HEK293 (cell line): Measurements from ENCODE around the gene LYPD5.

Source experiments
- CTCF ChIA-PET: fragments of 350-600 bp; formaldehyde crosslinking; extraction: SDS; loops from one replicate; lab custom pipeline; 2021; ENCODE audit warnings: antibody characterized with exemption; lab: Yijun Ruan, JAX
- POLR2A ChIA-PET: fragments of 300-600 bp; formaldehyde crosslinking; extraction: SDS; loops from one replicate; lab custom pipeline; 2020; ENCODE audit warnings: antibody characterized with exemption, inconsistent platforms; lab: Yijun Ruan, JAX
- H3K27ac ChIP-seq: fragments of 200-500 bp; sonication (Bioruptor generic); 2 replicates; pipeline ENCODE4 v1.5.1; 2014; ENCODE audit warnings: low read depth, low read length, control low read depth, inconsistent platforms; ENCODE audit errors: extremely low read depth
- H3K36me3 ChIP-seq, 2 experiments: fragments of 200-500 bp in 1 of 2; sonication (Bioruptor generic) in 1 of 2; 1 replicate in 1 of 2; 2 replicates in 1 of 2; pipeline ENCODE4 v1.5.1; 2014 to 2017; ENCODE audit warnings: inconsistent platforms in 2 of 2, low read length in 2 of 2; ENCODE audit not compliant: control insufficient read depth in 2 of 2, insufficient read depth in 1 of 2
- H3K4me1 ChIP-seq: fragments of 200-500 bp; sonication (Bioruptor generic); 2 replicates; pipeline ENCODE4 v1.5.1; 2014; ENCODE audit warnings: mild to moderate bottlenecking, low read length, inconsistent platforms; ENCODE audit not compliant: control insufficient read depth, insufficient read depth
- H3K4me3 ChIP-seq: 2 replicates; pipeline ENCODE4 v1.5.1; 2011; ENCODE audit warnings: low read depth, mild to moderate bottlenecking, control low read depth, low read length, moderate library complexity
- H3K9me3 ChIP-seq: fragments of 200-500 bp; sonication (Bioruptor generic); 2 replicates; pipeline ENCODE4 v1.5.1; 2014; ENCODE audit warnings: low read depth, low read length, inconsistent platforms; ENCODE audit not compliant: control insufficient read depth, insufficient read depth
- EGR2 ChIP-seq: fragments of 450-650 bp; formaldehyde crosslinking; IDR thresholded peaks from 2 replicates; pipeline ENCODE4 v1.5.1; 2016; ENCODE audit warnings: low read depth, missing biosample characterization, missing genetic modification characterization
- PRDM6 ChIP-seq: fragments of 450-650 bp; formaldehyde crosslinking; IDR thresholded peaks from 2 replicates; pipeline ENCODE4 v1.5.1; 2017; ENCODE audit warnings: missing biosample characterization, missing genetic modification characterization
- REST ChIP-seq: fragments of 450-650 bp; formaldehyde crosslinking; IDR thresholded peaks from 2 replicates; pipeline ENCODE4 v1.5.1; 2016; ENCODE audit warnings: missing biosample characterization, missing genetic modification characterization
- SETDB1 ChIP-seq: IDR thresholded peaks from one replicate; pipeline ENCODE4 v1.6.1; 2017; ENCODE audit warnings: mild to moderate bottlenecking, low read length, moderate library complexity, mixed read lengths; ENCODE audit not compliant: insufficient read length
- WT1 ChIP-seq: fragments of 450-650 bp; formaldehyde crosslinking; IDR thresholded peaks from 2 replicates; pipeline ENCODE4 v1.5.1; 2016; ENCODE audit warnings: missing biosample characterization, missing genetic modification characterization
- ZFHX2 ChIP-seq: fragments of 450-650 bp; formaldehyde crosslinking; conservative IDR thresholded peaks from 2 replicates; pipeline ENCODE4 v1.5.1; 2016; ENCODE audit warnings: missing biosample characterization, missing genetic modification characterization
- ZNF248 ChIP-seq: fragments of 450-650 bp; formaldehyde crosslinking; IDR thresholded peaks from 2 replicates; pipeline ENCODE4 v1.5.1; 2017; ENCODE audit warnings: missing biosample characterization, missing genetic modification characterization
- ZNF274 ChIP-seq, 2 experiments: fragments of 200-500 bp in 1 of 2; fragments of 450-650 bp in 1 of 2; sonication (Bioruptor generic) in 1 of 2; formaldehyde crosslinking in 1 of 2; IDR thresholded peaks; 2 replicates each; pipeline versions ENCODE4 v1.5.1 to v1.6.1; 2014 to 2016; ENCODE audit warnings: borderline replicate concordance in 1 of 2, inconsistent platforms in 1 of 2, low read length in 1 of 2, missing biosample characterization in 1 of 2, missing genetic modification characterization in 1 of 2
- ZNF398 ChIP-seq: fragments of 450-650 bp; formaldehyde crosslinking; IDR thresholded peaks from 2 replicates; pipeline ENCODE4 v1.5.1; 2017; ENCODE audit warnings: missing biosample characterization, missing genetic modification characterization
- ZNF561 ChIP-seq: fragments of 450-650 bp; IDR thresholded peaks from 2 replicates; pipeline ENCODE4 v1.5.1; 2018; ENCODE audit warnings: missing biosample characterization, missing genetic modification characterization, borderline replicate concordance
- ZNF660 ChIP-seq: fragments of 450-650 bp; IDR thresholded peaks from 2 replicates; pipeline ENCODE4 v1.5.1; 2018; ENCODE audit warnings: missing biosample characterization, mild to moderate bottlenecking, missing genetic modification characterization
- ZNF704 ChIP-seq: fragments of 450-650 bp; formaldehyde crosslinking; IDR thresholded peaks from 2 replicates; pipeline ENCODE4 v1.5.1; 2016; ENCODE audit warnings: missing biosample characterization, missing genetic modification characterization

The LYPD5 gene

GRCh38 chr19:43802216-43802951 is at the start of gene LYPD5:
Gene LYPD5, minus strand, starts transcription at chr19:43802447. Its CDS starts 67 bp downstream, at chr19:43802380.
- H3K4me3 ChIP-seq, result no peak within 1 kb of the TSS
- CTCF ChIA-PET, result interaction anchor here (0.9 to 1.0 kb wide), 2 partner anchors 13 to 43 kb away, joined by 3 to 4 read pairs; no protein-coding TSS in a partner anchor
- POLR2A ChIA-PET, result interaction anchor here (1.8 kb wide), 1 partner anchor 25 kb away, joined by 4 read pairs; the partner anchor contains the start of gene ZNF283
- H3K9me3 ChIP-seq, result peaks cover 3% of the 10 kb centered on the region
- H3K36me3 ChIP-seq, result no peaks in the 10 kb centered on the region; a peak in 1 of 3 replicates
- TF ChIP-seq ZNF561 (tag by site-specific recombination) (no peak), ZFHX2 (tag by site-specific recombination) (peak; percentile 56), WT1 (tag by site-specific recombination) (no peak), REST (tag by site-specific recombination) (peak; percentile 94), ZNF248 (tag by site-specific recombination) (peak; percentile 57; the same call in 1 of the 2 replicates), ZNF660 (tag by site-specific recombination) (no peak), ZNF398 (tag by site-specific recombination) (peak; percentile 16; the same call in 1 of the 2 replicates), EGR2 (tag by site-specific recombination) (peak; percentile 38; the same call in 1 of the 2 replicates), PRDM6 (tag by site-specific recombination) (no peak)
- TF ChIP-seq, all 188 proteins: peak for 5
- peaks cover 8% of the 10 kb centered on the region; the same call in 1 of the 2 replicates for H3K4me1 ChIP-seq
- H3K27ac ChIP-seq, result no peak within 1 kb of the TSS

- peaks cover 49% of the 10 kb centered on the region for H3K9me3 ChIP-seq
- ChIA-PET POLR2A (no interaction called here), CTCF (no interaction called here)
- no peaks in the 10 kb centered on the region for H3K4me1 ChIP-seq
- no peak overlapping the region for H3K27ac ChIP-seq
- H3K4me3 ChIP-seq, result no peak overlapping the region
- H3K36me3 ChIP-seq, result peaks cover 56 to 81% of the 10 kb centered on the region in 2 experiments
- peak; percentile 92 for TF ChIP-seq ZNF274 (IDR thresholded peaks at IDR 0.05; ENCODE audit: low read length)
- TF ChIP-seq ZNF274 (tag by site-specific recombination; IDR thresholded peaks at IDR 0.05; ENCODE audit: borderline replicate concordance), result peak; percentile 82; the same call in 1 of the 2 replicates
- peak; percentile 49 for TF ChIP-seq SETDB1
- no peak for TF ChIP-seq ZNF704 (tag by site-specific recombination)
Observed at GRCh38 chr19:43848821-43849220, 46.6 kb upstream of the LYPD5 start.
